NK-92 (cell line): Measurements from ENCODE around the gene PAPPA.

Source experiments
- DNase-seq: peaks from one replicate; lab custom pipeline; 2025; ENCODE audit not compliant: unreplicated experiment; lab: John Stamatoyannopoulos, UW

The PAPPA gene

GRCh38 chr9:116308076-116308475, 154.5 kb downstream of the PAPPA start:
- DNase-seq, result no peak

DNA sequence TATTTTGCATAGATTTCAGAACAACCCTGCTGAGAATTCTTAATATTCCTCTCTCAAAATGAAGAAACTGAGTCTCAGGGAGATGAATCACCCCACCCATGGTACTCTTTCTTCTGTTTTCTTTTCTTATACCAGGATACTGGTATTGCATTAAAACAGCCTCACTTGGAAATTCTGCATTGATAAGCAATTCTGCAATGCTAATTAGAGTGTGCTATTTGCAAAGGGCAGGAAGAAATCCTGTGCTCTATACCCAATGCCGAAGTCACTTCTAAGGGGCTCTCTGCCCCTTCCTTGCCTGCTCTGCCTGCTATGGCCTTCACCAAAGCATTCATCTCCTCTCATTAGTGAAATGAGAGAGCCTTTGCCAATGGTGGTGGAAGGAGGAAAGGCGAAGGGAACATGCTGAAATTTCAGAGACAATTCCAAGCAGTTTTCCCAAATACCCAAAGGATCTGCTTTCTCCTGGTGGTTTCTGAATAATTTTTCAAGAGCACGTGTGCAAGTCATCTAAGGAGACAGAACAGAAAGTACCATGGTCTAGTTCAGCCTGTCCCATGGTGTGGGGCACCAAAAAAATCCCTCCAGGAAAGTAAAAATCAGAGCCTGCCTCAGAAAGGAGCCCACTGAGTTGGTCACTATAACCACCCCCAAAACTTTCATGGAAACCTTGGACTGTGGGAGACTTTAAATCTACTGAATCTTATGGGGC, 156.5 kb downstream of the PAPPA start:
- no peak for DNase-seq

DNA sequence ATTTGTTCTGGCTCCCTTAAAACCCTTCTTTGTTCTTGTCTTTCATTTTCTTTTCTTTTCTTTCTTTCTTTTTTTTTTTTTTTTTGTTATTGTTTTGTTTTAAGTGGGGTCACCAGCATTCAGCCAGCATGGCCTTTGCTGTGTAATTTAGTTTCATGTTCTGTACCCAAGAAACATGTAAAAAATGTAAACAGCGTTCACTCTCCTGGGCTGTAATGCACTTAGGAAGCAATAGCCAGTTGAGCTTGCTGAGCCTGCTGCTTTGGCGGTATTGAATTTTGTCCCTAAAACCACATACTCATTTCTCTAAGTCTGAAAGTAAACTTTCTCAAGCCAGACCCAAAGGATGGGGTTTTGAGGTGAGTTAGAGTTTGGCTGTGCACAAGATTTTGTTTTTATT, 158.6 kb downstream of the PAPPA start:
- DNase-seq, result no peak

GRCh38 chr9:116313638-116314037, 160.0 kb downstream of the PAPPA start:
- no peak for DNase-seq

- no peak for DNase-seq
Measured at GRCh38 chr9:116316246-116316645, 162.7 kb downstream of the PAPPA start.

GRCh38 chr9:116317503-116317902, 163.9 kb downstream of the PAPPA start:
- no peak for DNase-seq

DNA sequence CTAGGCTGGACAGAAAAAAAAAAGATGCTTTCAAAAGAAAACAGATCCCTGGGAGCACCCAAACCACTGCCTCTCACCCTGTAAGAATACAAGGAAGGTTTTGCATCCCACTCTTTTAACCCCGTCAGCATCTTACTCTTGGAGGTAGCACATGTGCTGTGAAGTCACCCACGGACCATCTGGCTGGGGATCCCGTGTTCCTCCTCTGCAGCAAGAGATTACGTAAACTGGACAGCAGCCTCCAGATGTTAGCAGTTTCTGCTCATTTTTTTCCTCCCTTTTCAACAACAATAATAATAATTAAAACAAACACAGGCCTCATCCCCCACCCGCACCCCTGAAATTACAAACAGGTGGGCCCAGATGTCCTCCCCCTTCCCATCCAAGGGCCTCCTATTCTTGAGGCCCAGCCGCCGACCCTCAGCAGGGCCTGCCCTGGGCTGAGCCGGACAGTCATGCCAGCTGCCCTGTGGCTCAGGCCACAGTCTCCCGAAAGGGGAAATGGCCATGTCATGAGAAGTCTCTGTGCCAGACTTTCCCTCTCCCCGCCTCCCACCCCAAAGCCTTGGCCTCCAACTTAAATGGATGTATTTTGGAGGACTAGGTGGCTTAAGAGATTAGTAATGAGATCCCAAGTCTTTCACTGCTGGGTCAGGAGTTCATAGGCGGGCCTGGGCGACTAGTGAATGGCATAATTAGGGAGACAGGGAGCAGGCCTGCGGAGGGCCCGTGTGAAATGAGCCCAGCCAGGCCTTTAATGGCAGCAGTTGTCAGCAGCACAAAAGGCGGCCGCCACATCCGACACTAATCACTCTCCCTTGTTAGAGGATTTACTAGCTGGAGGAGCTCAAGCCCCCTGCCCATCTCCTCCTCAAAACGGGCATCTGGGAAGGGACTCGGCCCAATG, 165.1 kb downstream of the PAPPA start:
- DNase-seq, result no peak

DNA sequence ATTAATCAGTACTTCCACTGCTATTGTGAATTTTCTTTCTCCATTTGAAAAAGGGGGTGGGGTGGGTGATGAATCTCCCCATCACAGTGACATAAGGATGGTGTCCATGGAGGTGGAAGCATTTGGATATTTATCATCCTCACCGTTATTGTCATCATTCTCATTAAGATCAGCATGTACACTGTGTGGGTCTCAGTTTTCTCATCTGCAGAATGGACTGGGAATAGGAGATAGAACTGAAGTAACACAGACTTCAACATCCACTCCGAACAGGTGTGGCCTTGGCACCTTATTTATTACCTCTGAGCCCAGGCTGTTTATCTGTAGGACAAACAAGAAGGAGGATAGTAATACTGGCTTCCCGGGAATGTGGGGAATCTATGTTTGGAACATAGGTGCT, 165.9 kb downstream of the PAPPA start:
- no peak for DNase-seq

GRCh38 chr9:116320290-116320689, 166.7 kb downstream of the PAPPA start:
- DNase-seq, result no peak

DNA sequence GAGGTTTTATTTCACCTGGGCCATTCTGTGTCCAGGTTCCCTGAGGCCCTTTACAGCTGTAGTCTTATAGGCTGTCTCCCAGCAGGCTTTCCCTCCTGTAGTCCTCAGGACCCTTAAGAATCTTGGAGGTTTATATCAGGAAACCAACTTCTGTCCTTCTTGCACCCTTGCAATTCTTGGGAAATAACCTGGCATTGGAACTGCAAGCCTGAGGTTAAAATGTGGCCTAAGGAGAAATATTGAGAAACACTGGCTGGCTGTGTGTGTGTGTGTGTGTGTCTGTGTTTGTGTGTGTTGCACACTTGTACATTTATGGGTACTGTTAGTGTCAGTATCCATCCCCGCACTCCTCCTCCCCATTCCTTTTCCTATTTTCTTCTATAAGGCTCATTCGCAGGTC, 168.9 kb downstream of the PAPPA start:
- DNase-seq, result no peak

- DNase-seq, result no peak
Measured at GRCh38 chr9:116323012-116323411, 169.4 kb downstream of the PAPPA start.

GRCh38 chr9:116323571-116323970, 170.0 kb downstream of the PAPPA start:
- no peak for DNase-seq

GRCh38 chr9:116325924-116326323, 172.3 kb downstream of the PAPPA start:
- DNase-seq, result no peak

- no peak for DNase-seq
Measured at GRCh38 chr9:116327701-116328405, 174.3 kb downstream of the PAPPA start.

DNA sequence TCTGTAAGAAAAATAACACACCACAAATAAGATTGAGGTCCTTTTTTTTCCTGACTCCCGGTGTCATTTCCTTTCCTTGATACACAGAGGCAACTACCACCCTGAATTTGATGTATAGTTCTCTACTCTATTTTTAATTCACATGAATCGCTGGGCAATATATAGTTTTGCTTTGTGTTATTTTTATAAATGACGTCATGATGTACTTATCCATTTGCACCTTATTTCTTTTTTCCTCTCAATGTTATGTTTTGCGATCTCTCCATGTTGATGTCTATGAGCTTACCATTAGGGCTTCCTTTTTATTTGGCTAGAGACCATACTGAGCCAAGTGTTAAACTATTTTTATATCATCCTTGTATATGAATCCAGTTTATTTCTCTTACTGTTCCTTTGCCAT, 175.9 kb downstream of the PAPPA start:
- no peak for DNase-seq

DNA sequence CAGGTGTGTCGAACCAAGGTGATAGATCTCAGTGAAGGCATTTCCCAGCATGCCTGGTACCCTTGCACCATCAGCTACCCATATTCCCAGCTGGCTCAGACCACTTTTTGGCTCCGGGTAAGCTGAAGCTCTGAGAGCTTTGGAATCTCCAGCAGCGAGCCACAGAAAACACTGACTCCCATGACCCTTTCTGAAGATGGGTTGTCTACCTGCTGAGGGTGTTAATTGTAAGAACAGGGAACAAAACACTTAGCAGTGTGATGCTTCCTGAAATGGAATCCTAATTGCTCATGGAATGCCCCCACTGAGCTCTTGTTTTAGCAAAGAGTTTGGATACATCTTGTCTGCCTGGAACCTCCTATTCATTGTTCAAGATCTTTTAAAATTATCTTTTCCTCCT, 177.7 kb downstream of the PAPPA start:
- DNase-seq, result no peak

DNA sequence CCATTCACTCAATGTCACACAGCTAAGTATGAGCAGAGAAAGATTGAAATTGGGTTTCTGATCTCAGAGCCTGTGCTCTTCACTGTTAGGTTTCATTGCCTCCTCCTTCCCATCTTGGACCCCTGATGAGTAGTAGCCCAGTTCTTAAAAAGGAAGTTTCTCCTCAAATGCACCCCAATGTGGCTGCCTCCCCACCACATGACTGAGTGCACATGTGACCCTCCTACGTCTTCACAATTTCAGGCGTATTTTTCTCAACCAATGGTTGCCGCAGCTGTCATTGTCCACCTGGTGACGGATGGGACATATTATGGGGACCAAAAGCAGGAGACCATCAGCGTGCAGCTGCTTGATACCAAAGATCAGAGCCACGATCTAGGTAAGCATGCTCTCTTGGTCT, 178.5 kb downstream of the PAPPA start:
- no peak for DNase-seq

GRCh38 chr9:116333254-116333653, 179.7 kb downstream of the PAPPA start:
- no peak for DNase-seq

DNA sequence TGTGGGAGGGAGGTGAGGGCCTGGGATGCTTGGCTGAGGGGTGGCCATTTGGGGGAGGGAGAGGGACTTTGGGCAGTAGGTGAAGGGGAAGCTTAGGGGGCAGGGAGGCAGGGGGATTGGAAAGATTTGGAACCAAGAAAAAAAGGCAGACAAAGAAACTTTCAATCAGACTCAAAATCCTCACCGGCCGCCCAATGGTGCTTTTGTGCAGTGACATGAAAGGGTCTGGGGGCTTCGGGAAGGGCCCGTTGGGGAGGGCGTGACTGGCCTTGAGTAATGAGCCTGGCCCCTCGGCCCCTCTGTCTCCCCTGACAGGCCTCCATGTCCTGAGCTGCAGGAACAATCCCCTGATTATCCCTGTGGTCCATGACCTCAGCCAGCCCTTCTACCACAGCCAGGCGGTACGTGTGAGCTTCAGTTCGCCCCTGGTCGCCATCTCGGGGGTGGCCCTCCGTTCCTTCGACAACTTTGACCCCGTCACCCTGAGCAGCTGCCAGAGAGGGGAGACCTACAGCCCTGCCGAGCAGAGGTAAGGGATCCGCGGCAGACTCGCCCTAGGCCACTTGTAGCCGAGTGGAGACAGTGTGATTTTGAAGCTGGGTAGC, 181.1 kb downstream of the PAPPA start:
- no peak for DNase-seq

DNA sequence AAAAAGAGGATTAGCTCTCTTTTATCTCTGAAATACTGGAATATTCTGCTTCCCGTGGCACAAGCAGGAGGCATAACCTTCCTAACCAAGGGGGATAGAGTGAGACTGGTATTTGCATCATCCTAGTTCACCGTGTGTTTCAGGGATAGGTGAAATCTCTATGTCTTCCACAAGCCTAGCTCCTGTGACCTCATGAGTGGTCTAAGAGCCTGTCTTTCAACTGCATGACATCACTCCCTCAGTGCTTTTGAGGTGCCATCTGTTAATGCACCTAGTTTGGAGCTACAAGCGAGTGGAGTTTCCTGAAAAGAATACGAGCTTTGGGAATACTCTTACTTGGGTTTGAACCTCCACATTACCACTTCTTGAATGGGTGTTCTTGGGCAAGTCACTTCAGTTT, 181.8 kb downstream of the PAPPA start:
- no peak for DNase-seq

GRCh38 chr9:116336133-116336862, 182.7 kb downstream of the PAPPA start:
- no peak for DNase-seq
